ENCODE results near the gene RSRC2.

- no peak for TF ChIP-seq EP300 (IDR thresholded peaks at IDR 0.05; ENCODE audit: borderline replicate concordance in 1 of 2, control insufficient read depth in 1 of 2, low read depth in 2 of 2, low read length in 2 of 2)
- TF ChIP-seq JUND (IDR thresholded peaks at IDR 0.05; ENCODE audit: low read depth, low read length): no peak
- no peak for TF ChIP-seq STAT3 (IDR thresholded peaks at IDR 0.05; ENCODE audit: low read depth, low read length)
- no peak for TF ChIP-seq CTCF (IDR thresholded peaks at IDR 0.05 in 2 of 3, conservative IDR thresholded peaks at IDR 0.05 in 1 of 3; ENCODE audit: control insufficient read depth in 2 of 3, extremely low read depth in 1 of 3, insufficient read depth in 1 of 3, low read depth in 3 of 3, low read length in 3 of 3)
- no peak for TF ChIP-seq POLR2A (IDR thresholded peaks at IDR 0.05; ENCODE audit: low read depth, low read length)
- no peak for TF ChIP-seq FOXM1 (IDR thresholded peaks at IDR 0.05; ENCODE audit: low read depth, low read length)
- TF ChIP-seq NKRF (conservative IDR thresholded peaks at IDR 0.05): no peak
- TF ChIP-seq POLR2AphosphoS5 (IDR thresholded peaks at IDR 0.05; ENCODE audit: low read length): no peak
- no peak for TF ChIP-seq SP1 (IDR thresholded peaks at IDR 0.05; ENCODE audit: low read depth, low read length)
- TF ChIP-seq SREBF1 (IDR thresholded peaks at IDR 0.05; ENCODE audit: low read length): no peak
- TF ChIP-seq CREM (IDR thresholded peaks at IDR 0.05; ENCODE audit: low read depth): 0 out of 2 replicates have a peak, but pooled peaks have one; percentile 26
- no peak for TF ChIP-seq TAF1 (IDR thresholded peaks at IDR 0.05; ENCODE audit: borderline replicate concordance, low read depth, low read length)
Observed at GRCh38 chr12:122544537-122544936, 17.8 kb upstream of the RSRC2 start.
